Skin of body (tissue), 2 donors: ENCODE data around the gene AFF3. TPM values are rescaled to one million over a fixed set of nuclear protein-coding genes. Genes with fewer than 3 reads are reported as not detected.

ENCODE experiments used
- DNase-seq: peaks from one replicate; lab custom pipeline; 2025; lab: John Stamatoyannopoulos, UW
- total RNA-seq: library from RNA; depleted of rRNA; stranded (reverse); fragments of >200 nt; gene quantifications from one replicate; pipeline ENCODE4 v1.2.3, GENCODE V29; 2014

Gene AFF3
- total RNA-seq, 1 donor from 2014 or later, result 8.1 TPM

- DNase-seq, result no peak
Measured at GRCh38 chr2:99621774-99622173, 520.6 kb downstream of the AFF3 start.

- no peak for DNase-seq
Measured at GRCh38 chr2:99621106-99621505, 521.3 kb downstream of the AFF3 start.

GRCh38 chr2:99619151-99619550 lies 523.2 kb downstream of the AFF3 start:
- no peak for DNase-seq

- DNase-seq, result no peak
Measured at GRCh38 chr2:99618579-99619097, 523.8 kb downstream of the AFF3 start.

GRCh38 chr2:99617811-99618210 lies 524.6 kb downstream of the AFF3 start:
- DNase-seq, result no peak

GRCh38 chr2:99615247-99615771 lies 527.1 kb downstream of the AFF3 start:
- no peak for DNase-seq

GRCh38 chr2:99613980-99614379 lies 528.4 kb downstream of the AFF3 start:
- no peak for DNase-seq

- no peak for DNase-seq
Measured at GRCh38 chr2:99611786-99612185, 530.6 kb downstream of the AFF3 start.

GRCh38 chr2:99611034-99611433 lies 531.4 kb downstream of the AFF3 start:
- no peak for DNase-seq

GRCh38 chr2:99609851-99610381 lies 532.5 kb downstream of the AFF3 start:
- DNase-seq, result no peak

- no peak for DNase-seq
Measured at GRCh38 chr2:99608861-99609260, 533.5 kb downstream of the AFF3 start.

- peak; percentile 64 for DNase-seq
Measured at GRCh38 chr2:99607861-99608491, 534.4 kb downstream of the AFF3 start.

GRCh38 chr2:99607454-99607853 lies 534.9 kb downstream of the AFF3 start:
- no peak for DNase-seq

GRCh38 chr2:99605036-99605435 lies 537.4 kb downstream of the AFF3 start:
- peak; percentile 65 for DNase-seq

GRCh38 chr2:99602476-99602875 lies 539.9 kb downstream of the AFF3 start:
- DNase-seq, result no peak

GRCh38 chr2:99600981-99601651 lies 541.3 kb downstream of the AFF3 start:
- DNase-seq, result no peak

GRCh38 chr2:99598441-99598840 lies 543.9 kb downstream of the AFF3 start:
- no peak for DNase-seq

GRCh38 chr2:99597616-99598015 lies 544.8 kb downstream of the AFF3 start:
- DNase-seq, result no peak

- no peak for DNase-seq
Measured at GRCh38 chr2:99595373-99595772, 547.0 kb downstream of the AFF3 start.

GRCh38 chr2:99593692-99594427 lies 548.5 kb downstream of the AFF3 start:
- no peak for DNase-seq

GRCh38 chr2:99576775-99577174 lies 565.6 kb downstream of the AFF3 start:
- no peak for DNase-seq
